ENCODE data around the gene CAMTA1.

The CAMTA1 gene

GRCh38 chr1:7077136-7077535, 291.9 kb downstream of the CAMTA1 start:
- no peak for TF ChIP-seq EZH2 (IDR thresholded peaks at IDR 0.05; ENCODE audit: borderline replicate concordance, low read depth, low read length, severe bottlenecking)
- no peak for TF ChIP-seq CTCF (IDR thresholded peaks at IDR 0.05; ENCODE audit: borderline replicate concordance, extremely low read depth, low read length, poor library complexity, severe bottlenecking)
- ATAC-seq (ENCODE audit: insufficient read depth, low read depth): no peak
- Histone ChIP-seq H3K27ac (ENCODE audit: low read length) (no peak overlapping the region), H3K36me3 (ENCODE audit: insufficient read depth, low read length) (no peaks in the 10 kb centered on the region), H3K9ac (ENCODE audit: low read depth, low read length) (no peak overlapping the region), H3K4me3 (ENCODE audit: low read depth in 1 of 2, low read length in 2 of 2) (no peak overlapping the region), H3K4me1 (ENCODE audit: insufficient read depth, low read length) (no peaks in the 10 kb centered on the region), H3K27me3 (ENCODE audit: insufficient read depth, low read length, poor library complexity) (no peaks in the 10 kb centered on the region), H2AFZ (ENCODE audit: low read depth, low read length) (no peak overlapping the region), H3K9me3 (ENCODE audit: insufficient read depth, low read length, severe bottlenecking) (no peaks in the 10 kb centered on the region), H3K79me2 (ENCODE audit: insufficient read depth, low read length) (no peaks in the 10 kb centered on the region), H4K20me1 (ENCODE audit: insufficient read depth, low read length) (peaks cover 12% of the 10 kb centered on the region; the same call in 1 of the 2 replicates), H3K4me2 (ENCODE audit: insufficient read depth, low read length) (no peak overlapping the region)
- no peak for DNase-seq

- H3K4me1 ChIP-seq (ENCODE audit: insufficient read depth, low read length): no peaks in the 10 kb centered on the region
- H3K9ac ChIP-seq (ENCODE audit: low read depth, low read length): no peak overlapping the region
- H3K27me3 ChIP-seq (ENCODE audit: insufficient read depth, low read length, poor library complexity): no peaks in the 10 kb centered on the region
- no peak overlapping the region for H2AFZ ChIP-seq (ENCODE audit: low read depth, low read length)
- DNase-seq: no peak
- H3K4me3 ChIP-seq (ENCODE audit: low read depth in 1 of 2, low read length in 2 of 2): no peak overlapping the region
- no peaks in the 10 kb centered on the region for H3K36me3 ChIP-seq (ENCODE audit: insufficient read depth, low read length)
- H4K20me1 ChIP-seq (ENCODE audit: insufficient read depth, low read length): peaks cover 7% of the 10 kb centered on the region; the same call in 1 of the 2 replicates
- H3K27ac ChIP-seq (ENCODE audit: low read length): no peak overlapping the region
- no peak for ATAC-seq (ENCODE audit: insufficient read depth, low read depth)
- H3K9me3 ChIP-seq (ENCODE audit: insufficient read depth, low read length, severe bottlenecking): no peaks in the 10 kb centered on the region
- TF ChIP-seq EZH2 (IDR thresholded peaks at IDR 0.05; ENCODE audit: borderline replicate concordance, low read depth, low read length, severe bottlenecking): no peak
- no peak for TF ChIP-seq CTCF (IDR thresholded peaks at IDR 0.05; ENCODE audit: borderline replicate concordance, extremely low read depth, low read length, poor library complexity, severe bottlenecking)
- H3K4me2 ChIP-seq (ENCODE audit: insufficient read depth, low read length): no peak overlapping the region
- H3K79me2 ChIP-seq (ENCODE audit: insufficient read depth, low read length): no peaks in the 10 kb centered on the region
Observed at GRCh38 chr1:7077970-7078369, 292.7 kb downstream of the CAMTA1 start.

- no peaks in the 10 kb centered on the region for H3K9me3 ChIP-seq (ENCODE audit: insufficient read depth, low read length, severe bottlenecking)
- H3K36me3 ChIP-seq (ENCODE audit: insufficient read depth, low read length): no peaks in the 10 kb centered on the region
- H3K4me2 ChIP-seq (ENCODE audit: insufficient read depth, low read length): no peak overlapping the region
- no peak for DNase-seq
- no peaks in the 10 kb centered on the region for H3K4me1 ChIP-seq (ENCODE audit: insufficient read depth, low read length)
- H3K9ac ChIP-seq (ENCODE audit: low read depth, low read length): no peak overlapping the region
- no peak overlapping the region for H3K4me3 ChIP-seq (ENCODE audit: low read depth in 1 of 2, low read length in 2 of 2)
- H2AFZ ChIP-seq (ENCODE audit: low read depth, low read length): no peak overlapping the region
- H3K27me3 ChIP-seq (ENCODE audit: insufficient read depth, low read length, poor library complexity): no peaks in the 10 kb centered on the region
- ATAC-seq (ENCODE audit: insufficient read depth, low read depth): no peak
- peaks cover 5% of the 10 kb centered on the region; the same call in 1 of the 2 replicates for H4K20me1 ChIP-seq (ENCODE audit: insufficient read depth, low read length)
- TF ChIP-seq CTCF (IDR thresholded peaks at IDR 0.05; ENCODE audit: borderline replicate concordance, extremely low read depth, low read length, poor library complexity, severe bottlenecking) (no peak), EZH2 (IDR thresholded peaks at IDR 0.05; ENCODE audit: borderline replicate concordance, low read depth, low read length, severe bottlenecking) (no peak)
- no peaks in the 10 kb centered on the region for H3K79me2 ChIP-seq (ENCODE audit: insufficient read depth, low read length)
- H3K27ac ChIP-seq (ENCODE audit: low read length): no peak overlapping the region
Observed at GRCh38 chr1:7079637-7080036, 294.4 kb downstream of the CAMTA1 start.

Measured in DND-41 (cell line).